AG08395 (cell line): ENCODE data around the gene NTM.
"Not testable (repeated sequence)": the region's sequence is repeated elsewhere in the genome, so short reads cannot be mapped to it uniquely, and the experiment has no call there.

Source experiments
- DNase-seq: peaks from one replicate; pipeline ENCODE4 v3.0.0; 2012; ENCODE audit warnings: mixed read lengths, low spot score

Gene NTM

GRCh38 chr11:131893988-131894387 lies 523.6 kb downstream of the NTM start:
- DNase-seq, result no peak

GRCh38 chr11:131894615-131895544 lies 524.5 kb downstream of the NTM start:
- no peak for DNase-seq

GRCh38 chr11:131895865-131896264 lies 525.5 kb downstream of the NTM start:
- no peak for DNase-seq

GRCh38 chr11:131896978-131897615 lies 526.7 kb downstream of the NTM start:
- no peak for DNase-seq

GRCh38 chr11:131897956-131898355 lies 527.5 kb downstream of the NTM start:
- no peak for DNase-seq

GRCh38 chr11:131898949-131899348 lies 528.5 kb downstream of the NTM start:
- no peak for DNase-seq

- no peak for DNase-seq
Observed at GRCh38 chr11:131899950-131900580, 529.6 kb downstream of the NTM start.

GRCh38 chr11:131902421-131902820 lies 532.0 kb downstream of the NTM start:
- no peak for DNase-seq

- no peak for DNase-seq
Observed at GRCh38 chr11:131903074-131903473, 532.7 kb downstream of the NTM start.

- no peak for DNase-seq
Observed at GRCh38 chr11:131904756-131905155, 534.3 kb downstream of the NTM start.

- DNase-seq, result no peak
Observed at GRCh38 chr11:131906963-131907362, 536.5 kb downstream of the NTM start.

GRCh38 chr11:131907371-131907770 lies 537.0 kb downstream of the NTM start:
- DNase-seq, result no peak

- DNase-seq, result no peak
Observed at GRCh38 chr11:131908316-131908715, 537.9 kb downstream of the NTM start.

GRCh38 chr11:131909426-131910177 lies 539.2 kb downstream of the NTM start:
- DNase-seq, result peak; percentile 11

- no peak for DNase-seq
Observed at GRCh38 chr11:131910178-131910522, 539.7 kb downstream of the NTM start.

- peak; percentile 43 for DNase-seq
Observed at GRCh38 chr11:131910523-131911387, 540.3 kb downstream of the NTM start.

- not testable (repeated sequence) for DNase-seq
Observed at GRCh38 chr11:131911388-131912032, 541.1 kb downstream of the NTM start.

- DNase-seq, result no peak
Observed at GRCh38 chr11:131912134-131912533, 541.7 kb downstream of the NTM start.

- peak; percentile 45 for DNase-seq
Observed at GRCh38 chr11:131913267-131913666, 542.9 kb downstream of the NTM start.

- DNase-seq, result peak; percentile 62
Observed at GRCh38 chr11:131914361-131914774, 544.0 kb downstream of the NTM start.

GRCh38 chr11:131916638-131917037 lies 546.2 kb downstream of the NTM start:
- DNase-seq, result no peak
